ENCODE results near the gene IL1RAP.

IL1RAP gene

DNA sequence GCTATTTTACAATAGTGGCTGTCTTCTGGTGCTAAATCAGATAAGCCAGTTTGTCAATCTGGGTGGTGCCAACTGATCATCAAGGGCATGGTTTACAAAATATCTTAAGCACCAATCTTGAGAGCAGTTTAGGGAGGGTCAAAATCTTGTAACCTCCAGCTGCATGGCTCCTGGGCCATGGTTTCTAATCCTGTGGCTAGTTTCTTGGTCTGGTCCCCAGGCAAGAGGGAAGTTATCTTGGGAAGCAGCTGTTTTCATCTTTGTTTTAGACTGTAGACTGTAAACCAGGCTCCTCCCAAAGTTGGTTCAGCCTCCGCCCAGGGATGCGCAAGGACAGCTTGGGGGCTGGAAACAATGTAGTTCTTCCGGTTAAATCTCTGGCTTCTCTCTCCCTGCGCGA, 166.8 kb downstream of the IL1RAP start:
- no peak for DNase-seq

DNA sequence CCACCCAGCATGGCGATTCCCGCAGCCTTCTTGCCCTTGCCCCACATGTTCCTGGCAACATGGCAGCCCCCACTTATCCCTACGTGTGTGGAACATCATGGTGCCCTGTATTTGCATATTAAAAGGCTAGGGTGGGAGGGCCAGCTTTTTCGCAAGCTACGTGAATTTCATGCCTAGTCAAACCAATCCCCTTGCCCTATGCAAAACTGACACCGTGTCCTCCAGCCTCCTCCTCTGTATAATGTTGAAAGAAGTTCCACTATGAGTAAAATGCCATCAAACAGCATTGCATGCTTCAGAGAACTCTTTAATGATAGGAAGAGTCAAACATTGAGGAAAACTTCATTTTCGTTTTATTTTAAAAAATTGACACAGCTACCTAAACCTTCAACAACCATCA, 170.9 kb downstream of the IL1RAP start:
- no peak for DNase-seq

- no peak for DNase-seq
Observed at GRCh38 chr3:190686011-190686410, 172.1 kb downstream of the IL1RAP start.

DNA sequence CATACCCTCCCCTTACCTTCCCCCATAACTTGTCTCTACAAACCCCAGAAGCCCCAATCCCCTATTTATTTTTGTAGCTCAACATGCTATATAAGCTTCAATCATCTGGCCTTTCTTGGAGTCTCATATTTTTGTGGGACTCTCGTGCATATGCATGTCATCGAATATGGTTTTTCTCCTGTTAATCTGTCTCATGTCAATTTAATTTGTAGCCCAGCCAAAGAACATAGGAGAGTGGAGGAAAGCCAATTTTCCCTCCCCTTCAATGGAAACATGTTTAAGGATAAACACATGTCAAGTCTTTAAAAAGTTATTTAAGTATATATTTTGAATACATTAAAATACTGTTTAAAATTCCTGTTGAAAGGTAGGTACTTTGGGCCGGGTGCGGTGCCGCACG, 176.4 kb downstream of the IL1RAP start:
- DNase-seq, result no peak

GRCh38 chr3:190692256-190692655, 178.4 kb downstream of the IL1RAP start:
- no peak for DNase-seq

GRCh38 chr3:190694335-190695001, 180.6 kb downstream of the IL1RAP start:
- no peak for DNase-seq

DNA sequence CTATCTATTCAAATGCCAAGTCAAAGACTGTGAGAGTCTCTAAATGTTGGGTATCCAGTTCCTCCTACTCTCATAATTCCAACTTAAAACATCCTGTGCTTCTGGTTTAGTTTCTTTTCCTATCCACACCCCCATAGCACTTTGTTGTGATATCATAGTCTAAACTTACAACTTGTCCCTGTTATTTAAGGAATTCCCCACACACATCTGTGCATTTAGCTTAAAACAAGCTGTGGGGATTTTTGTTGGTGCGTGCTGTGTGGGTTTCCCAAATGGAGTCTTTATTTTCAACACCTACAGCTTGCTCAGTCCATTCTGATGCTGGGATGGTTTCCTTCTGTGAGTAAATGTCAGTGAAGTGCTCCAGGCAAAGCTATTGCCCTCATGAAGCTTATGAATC, 181.3 kb downstream of the IL1RAP start:
- no peak for DNase-seq

DNA sequence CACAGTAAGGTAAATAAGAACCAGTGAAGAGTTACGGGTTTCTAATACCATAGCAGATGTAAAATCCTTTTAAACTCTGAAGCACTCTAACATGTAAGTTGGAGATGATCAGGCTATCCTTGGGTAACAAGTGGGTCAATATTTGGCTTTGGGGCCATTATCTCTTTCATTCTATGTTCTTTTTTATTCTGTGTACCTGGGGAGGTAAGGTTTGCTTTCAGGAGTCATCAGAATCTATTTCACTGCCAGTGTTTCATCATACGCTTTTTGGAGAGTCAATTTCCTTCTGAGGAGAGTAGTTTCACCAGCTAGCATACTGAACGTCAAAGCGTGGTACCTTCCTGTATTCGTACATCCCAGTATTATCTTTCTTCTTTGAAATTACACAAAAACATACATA, 182.1 kb downstream of the IL1RAP start:
- DNase-seq, result no peak

GRCh38 chr3:190696777-190697501, 183.1 kb downstream of the IL1RAP start:
- DNase-seq, result no peak

DNA sequence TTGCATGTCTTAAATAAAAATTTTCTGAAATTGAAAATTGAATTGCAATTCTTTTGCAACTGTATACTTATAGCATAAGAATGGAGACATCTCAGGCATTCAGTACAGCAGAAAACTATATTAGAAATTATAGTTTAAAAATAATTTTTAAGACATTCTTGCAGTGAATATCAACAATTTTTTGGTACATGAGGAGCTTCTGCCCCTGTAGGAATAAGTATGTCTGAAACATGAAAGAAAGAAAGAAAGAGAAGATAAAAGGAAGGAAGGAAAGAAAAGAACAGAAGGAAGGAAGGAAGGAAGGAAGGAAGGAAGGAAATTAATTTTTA, 183.6 kb downstream of the IL1RAP start:
- no peak for DNase-seq

- DNase-seq, result no peak
Observed at GRCh38 chr3:190697901-190698300, 184.0 kb downstream of the IL1RAP start.

- DNase-seq, result no peak
Observed at GRCh38 chr3:190699776-190700175, 185.9 kb downstream of the IL1RAP start.

DNA sequence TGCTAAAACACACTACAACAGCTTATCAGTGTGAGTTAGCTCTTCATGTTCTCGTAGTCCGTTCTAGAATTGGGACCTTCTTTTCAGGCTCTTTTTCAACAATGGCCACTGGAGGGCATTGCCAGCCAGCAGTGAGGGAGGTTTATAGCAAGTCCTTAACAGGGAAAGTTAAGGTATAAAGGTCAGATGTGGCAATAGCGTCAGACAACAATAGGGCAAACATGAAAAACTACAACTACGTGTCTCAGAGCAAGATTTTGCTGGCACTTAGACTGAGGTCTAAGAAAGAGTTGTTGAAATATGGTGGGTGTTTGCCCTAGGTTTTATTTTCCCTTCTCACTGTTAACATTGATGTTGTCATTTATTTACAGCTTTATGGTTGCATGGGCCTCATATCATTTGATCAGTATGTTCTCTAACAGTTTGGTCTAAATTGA, 187.2 kb downstream of the IL1RAP start:
- DNase-seq, result no peak

GRCh38 chr3:190706582-190706981, 192.7 kb downstream of the IL1RAP start:
- DNase-seq, result no peak

Data from CD4-positive, alpha-beta T cell treated with Interleukin-4 for 1 hour (primary cell).